Endothelial cell of umbilical vein (primary cell): ENCODE data around the gene RNGTT. TPM values are rescaled to one million over a fixed set of nuclear protein-coding genes. Genes with fewer than 3 reads are reported as not detected.

Source experiments
- BruUV-seq: library from RNA; stranded (reverse); fragments of 400-500 nt; replicated peaks from 2 replicates; lab custom pipeline; 2021; lab: Mats Ljungman, UMichigan
- CTCF ChIA-PET: fragments of 300-600, 350-600 bp; sonication (Branson Sonifier 250); formaldehyde crosslinking; loops from one replicate; lab custom pipeline; 2021; ENCODE audit warnings: antibody characterized with exemption, inconsistent platforms; lab: Charles Lee
- POLR2A ChIA-PET: fragments of 300-600, 350-600 bp; sonication (Branson Sonifier 250); formaldehyde crosslinking; loops from one replicate; lab custom pipeline; 2021; ENCODE audit warnings: antibody characterized with exemption, inconsistent platforms; lab: Charles Lee
- DNase-seq: peaks from one replicate; pipeline ENCODE4 v3.0.0-alpha.2; 2011; ENCODE audit warnings: low read depth, low spot score
- FAIRE-seq: peaks from 2 replicates; lab custom pipeline; 2011; peaks lifted over from hg19 to GRCh38; lab: Jason Lieb, UNC
- H2AFZ ChIP-seq: 2 replicates; pipeline ENCODE4 v1.6.0; 2012; ENCODE audit warnings: low read depth, low read length, control low read depth, inconsistent platforms
- H3K27ac ChIP-seq: 2 replicates; pipeline ENCODE4 v1.5.1; 2011; ENCODE audit warnings: low read depth, mild to moderate bottlenecking, control low read depth, low read length, moderate library complexity; ENCODE audit not compliant: insufficient read depth
- H3K27me3 ChIP-seq, 2 experiments: 2 replicates each; pipeline versions ENCODE4 v1.6.0 to v1.6.1; 2011; ENCODE audit warnings: low read length in 2 of 2, mixed read lengths in 1 of 2; ENCODE audit not compliant: control insufficient read depth in 2 of 2, insufficient read depth in 2 of 2
- H3K36me3 ChIP-seq, 2 experiments: 2 replicates in 1 of 2; 3 replicates in 1 of 2; pipeline ENCODE4 v1.5.1; 2011; ENCODE audit warnings: low read length in 2 of 2, mild to moderate bottlenecking in 1 of 2, moderate library complexity in 1 of 2; ENCODE audit not compliant: control insufficient read depth in 2 of 2, insufficient read depth in 2 of 2; ENCODE audit errors: extremely low read depth in 1 of 2
- H3K4me1 ChIP-seq: 3 replicates; pipeline ENCODE4 v1.5.1; 2011; ENCODE audit warnings: mild to moderate bottlenecking, low read length; ENCODE audit not compliant: control insufficient read depth, insufficient read depth; ENCODE audit errors: extremely low read depth
- H3K4me2 ChIP-seq: 2 replicates; pipeline ENCODE4 v1.6.1; 2011; ENCODE audit warnings: low read length, control low read depth, mixed read lengths; ENCODE audit not compliant: insufficient read depth
- H3K4me3 ChIP-seq, 3 experiments: fragments of 200-600 bp in 1 of 3; sonication (generic), shearing (Covaris generic) in 1 of 3; replicated peaks in 1 of 3; 2 replicates each; pipeline ENCODE4 v1.5.1; 2011 to 2016; ENCODE audit warnings: control low read depth in 3 of 3, low read length in 3 of 3, mild to moderate bottlenecking in 2 of 3, inconsistent platforms in 1 of 3, low read depth in 1 of 3, moderate library complexity in 1 of 3; ENCODE audit not compliant: insufficient read depth in 1 of 3
- H3K79me2 ChIP-seq: 2 replicates; pipeline ENCODE4 v1.6.0; 2012; ENCODE audit warnings: low read length, inconsistent platforms; ENCODE audit not compliant: control insufficient read depth, insufficient read depth
- H3K9ac ChIP-seq: replicated peaks from 2 replicates; pipeline ENCODE3; 2011; ENCODE audit warnings: low read length, control low read depth; ENCODE audit not compliant: insufficient read depth; ENCODE audit errors: extremely low read depth
- H3K9me1 ChIP-seq: replicated peaks from 3 replicates; pipeline ENCODE4 v1.6.0; 2011; ENCODE audit warnings: mild to moderate bottlenecking, low read length; ENCODE audit not compliant: control insufficient read depth, insufficient read depth; ENCODE audit errors: extremely low read depth
- H3K9me3 ChIP-seq: replicated peaks from 2 replicates; pipeline ENCODE4 v1.5.1; 2012; ENCODE audit warnings: low read length, inconsistent platforms; ENCODE audit not compliant: control insufficient read depth, insufficient read depth
- H4K20me1 ChIP-seq: replicated peaks from 2 replicates; pipeline ENCODE3; 2011; ENCODE audit warnings: mild to moderate bottlenecking, low read length; ENCODE audit not compliant: control insufficient read depth, insufficient read depth; ENCODE audit errors: extremely low read depth
- CTCF ChIP-seq, 2 donors: IDR thresholded peaks; 1 replicate in 1 of 2; 2 replicates in 1 of 2; pipeline ENCODE4 v1.5.1; 2011; ENCODE audit warnings: low read length in 2 of 2, mild to moderate bottlenecking in 2 of 2, moderate library complexity in 2 of 2, control low read depth in 1 of 2, inconsistent platforms in 1 of 2, low read depth in 1 of 2; ENCODE audit not compliant: insufficient read depth in 1 of 2; ENCODE audit errors: extremely low read depth in 1 of 2
- EZH2 ChIP-seq: IDR thresholded peaks from 2 replicates; pipeline ENCODE4 v1.6.1; 2012; ENCODE audit warnings: borderline replicate concordance, low read depth, mild to moderate bottlenecking, moderate library complexity, low read length, inconsistent platforms; ENCODE audit not compliant: severe bottlenecking
- FOS ChIP-seq: IDR thresholded peaks from 2 replicates; pipeline ENCODE4 v1.6.1; 2011; ENCODE audit warnings: mild to moderate bottlenecking, low read length, moderate library complexity, borderline replicate concordance; ENCODE audit not compliant: insufficient read depth
- GATA2 ChIP-seq: IDR thresholded peaks from 2 replicates; pipeline ENCODE4 v1.7.0; 2011; ENCODE audit warnings: low read depth, mild to moderate bottlenecking, moderate library complexity, mixed read lengths, low read length; ENCODE audit not compliant: insufficient read length, insufficient read depth
- JUN ChIP-seq: IDR thresholded peaks from 2 replicates; pipeline ENCODE4 v1.6.1; 2011; ENCODE audit warnings: borderline replicate concordance, low read depth; ENCODE audit not compliant: insufficient read length, insufficient read depth
- MYC ChIP-seq: IDR thresholded peaks from one replicate; pipeline ENCODE4 v1.6.1; 2011; ENCODE audit warnings: mild to moderate bottlenecking, low read depth, low read length
- POLR2A ChIP-seq: IDR thresholded peaks from 2 replicates; pipeline ENCODE4 v1.6.1; 2012; ENCODE audit warnings: low read depth, mild to moderate bottlenecking, control low read depth, low read length
- POLR2AphosphoS5 ChIP-seq: IDR thresholded peaks from 2 replicates; pipeline ENCODE4 v1.6.1; 2012; ENCODE audit warnings: low read depth, mild to moderate bottlenecking, control low read depth, low read length, moderate library complexity; ENCODE audit not compliant: insufficient read depth
- dilution Hi-C: fragments of 300-500 bp; cut with MboI; formaldehyde crosslinking; loops from one replicate; pipeline ENCODE4 v1.15.0; 2019; ENCODE audit warnings: low sequenced_read_pairs; ENCODE audit not compliant: extremely low pct_ligation_motif_present
- intact Hi-C: fragments of 100-400 bp; cut with micrococcal nuclease; formaldehyde crosslinking; loops from one replicate; pipeline ENCODE4 v1.10.0; 2022
- polyA plus RNA-seq, 4 experiments: library from polyadenylated mRNA; depleted of rRNA in 3 of 4; stranded (reverse) in 3 of 4; unstranded in 1 of 4; fragments of >200 nt; gene quantifications; 2 replicates each; pipeline versions ENCODE4 v1.2.1 to v1.2.3, GENCODE V29; 2011 to 2012; ENCODE audit warnings: missing spikeins in 1 of 4
- total RNA-seq: library from RNA; stranded (reverse); gene quantifications from 2 replicates; pipeline ENCODE4 v1.2.3, GENCODE V29; 2021
- TF ChIP-seq, protein P1 (sequence below): IDR thresholded peaks from 2 replicates; pipeline ENCODE4 v1.6.1; 2011; ENCODE audit not compliant: insufficient read depth, insufficient read length

The RNGTT gene
- total and polyA plus RNA-seq, 2 donors (not counting 3 experiments of a cell fraction or from before 2014, with no cell fraction given): 2.1 to 13.1 TPM

DNA sequence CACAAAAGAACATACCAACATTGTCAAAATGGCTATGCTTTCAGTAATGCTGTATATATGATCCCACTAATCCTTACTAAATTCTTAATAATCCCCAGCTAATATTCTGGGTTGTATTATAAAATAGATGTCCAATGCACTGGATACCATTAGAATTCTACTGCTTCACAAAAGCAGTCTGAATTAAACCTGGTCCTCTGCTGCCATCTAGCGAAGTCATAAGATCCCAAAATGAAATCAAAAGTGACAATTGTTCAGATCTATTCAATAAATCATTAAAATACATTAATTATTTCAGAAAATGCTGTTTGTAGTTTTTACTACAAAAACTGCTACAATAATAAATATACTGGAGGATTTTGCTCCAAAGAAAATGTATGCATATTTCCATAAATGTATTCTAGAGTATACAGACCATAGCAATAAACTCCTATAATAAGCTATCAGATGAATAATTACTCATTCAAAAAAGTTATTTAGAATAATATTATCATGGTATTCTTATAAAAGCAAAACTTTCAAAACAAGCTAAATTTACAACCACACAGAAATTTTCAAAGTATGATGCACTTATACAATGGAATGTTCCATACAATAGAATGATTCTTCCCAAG, 92.6 kb downstream of the RNGTT start:
- H3K27me3 ChIP-seq: no peaks in the 10 kb centered on the region
- no peaks in the 10 kb centered on the region for H3K9me3 ChIP-seq
- H3K4me2 ChIP-seq: no peak overlapping the region
- H3K9ac ChIP-seq: no peak overlapping the region
- peaks cover 18% of the 10 kb centered on the region for H3K4me1 ChIP-seq
- DNase-seq: peak; percentile 69
- no peaks in the 10 kb centered on the region for H4K20me1 ChIP-seq
- no peak overlapping the region for H2AFZ ChIP-seq
- dilution Hi-C loops (no loop called here), intact Hi-C loops (loop anchor here (1.0 to 10.0 kb wide), 8 partner anchors 90 to 1804 kb away; partner anchors contain the start of genes AKIRIN2 and CNR1)
- TF ChIP-seq POLR2A (no peak), CTCF (IDR thresholded peaks at IDR 0.05; ENCODE audit: extremely low read depth in 1 of 2, insufficient read depth in 1 of 2, low read depth in 1 of 2, low read length in 2 of 2) (peak; percentile 25 to 34)
- ChIA-PET POLR2A (no interaction called here), CTCF (interaction anchor here (0.7 to 7.3 kb wide), 41 partner anchors 9 to 1804 kb away, joined by 3 to 152 read pairs (median 6); no protein-coding TSS in a partner anchor)
- FAIRE-seq: peak; percentile 47
- no TSS peak for BruUV-seq
- H3K27ac ChIP-seq: no peak overlapping the region
- no peaks in the 10 kb centered on the region for H3K9me1 ChIP-seq
- no peaks in the 10 kb centered on the region for H3K79me2 ChIP-seq
- H3K36me3 ChIP-seq: no peaks in the 10 kb centered on the region
- no peak overlapping the region for H3K4me3 ChIP-seq

DNA sequence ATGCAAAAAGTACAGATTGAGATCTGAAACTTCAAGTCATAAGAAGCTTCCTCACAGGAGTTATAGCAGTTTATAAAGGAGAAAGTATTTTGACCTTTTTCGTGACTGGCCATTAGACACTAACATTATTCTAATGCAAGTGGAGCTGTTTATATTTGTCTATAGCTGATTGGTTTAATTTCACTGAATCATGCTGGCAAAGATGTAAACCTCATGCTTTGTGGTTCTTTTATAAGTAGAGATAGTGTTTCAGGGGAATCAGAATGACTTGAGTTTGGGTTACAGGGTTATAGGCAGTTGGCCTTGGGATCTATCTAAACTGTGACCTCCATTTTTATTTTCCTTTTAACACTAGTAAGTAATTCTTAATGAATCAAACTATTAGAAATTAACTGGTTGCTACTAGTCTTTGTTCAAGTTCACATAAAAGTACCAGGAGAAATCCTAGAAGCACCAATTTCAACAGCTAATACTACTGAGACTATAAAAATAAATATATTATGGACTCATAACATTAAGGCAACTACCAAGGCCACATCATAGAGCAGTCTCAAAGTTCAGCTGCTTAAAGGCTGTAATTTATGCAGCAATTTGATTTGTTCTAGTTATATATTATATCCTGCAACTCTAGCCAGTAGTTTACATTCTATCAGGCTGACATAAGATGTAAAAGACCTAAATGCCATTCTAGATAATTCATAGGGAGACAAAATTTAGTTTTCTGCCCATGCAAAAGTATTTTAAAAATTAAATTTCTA, 94.0 kb downstream of the RNGTT start:
- peak; percentile 24 for DNase-seq
- Histone ChIP-seq H3K9me1 (no peaks in the 10 kb centered on the region), H3K36me3 (no peaks in the 10 kb centered on the region), H3K79me2 (no peaks in the 10 kb centered on the region), H3K9ac (no peak overlapping the region), H3K4me3 (no peak overlapping the region), H2AFZ (no peak overlapping the region), H3K4me2 (peak overlapping the region; percentile 31), H3K9me3 (no peaks in the 10 kb centered on the region), H3K27me3 (no peaks in the 10 kb centered on the region), H3K4me1 (peaks cover 23% of the 10 kb centered on the region), H3K27ac (no peak overlapping the region), H4K20me1 (no peaks in the 10 kb centered on the region)
- no peak for TF ChIP-seq POLR2AphosphoS5
- no peak for TF ChIP-seq CTCF (IDR thresholded peaks at IDR 0.05; ENCODE audit: extremely low read depth in 1 of 2, insufficient read depth in 1 of 2, low read depth in 1 of 2, low read length in 2 of 2)
- TF ChIP-seq EZH2: no peak
- no peak for TF ChIP-seq POLR2A
- TF ChIP-seq, protein P1, sequence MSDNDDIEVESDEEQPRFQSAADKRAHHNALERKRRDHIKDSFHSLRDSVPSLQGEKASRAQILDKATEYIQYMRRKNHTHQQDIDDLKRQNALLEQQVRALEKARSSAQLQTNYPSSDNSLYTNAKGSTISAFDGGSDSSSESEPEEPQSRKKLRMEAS: no peak
- no peak for TF ChIP-seq GATA2
- no peak for TF ChIP-seq JUN
- no peak for TF ChIP-seq MYC
- TF ChIP-seq FOS: no peak
- POLR2A ChIA-PET: no interaction called here
- CTCF ChIA-PET: interaction anchor here (0.5 to 7.3 kb wide), 20 partner anchors 9 to 1802 kb away, joined by 3 to 152 read pairs (median 11); no protein-coding TSS in a partner anchor
- no TSS peak for BruUV-seq
- FAIRE-seq: no peak
- intact Hi-C loops: loop anchor here (1.0 to 10.0 kb wide), 8 partner anchors 89 to 1803 kb away; partner anchors contain the start of genes AKIRIN2 and CNR1
- dilution Hi-C loops: no loop called here
